Measurements from ENCODE around the gene FOXE1. TPM values are rescaled to one million over a fixed set of nuclear protein-coding genes. Genes with fewer than 3 reads are reported as not detected.

The FOXE1 gene
- total and polyA plus RNA-seq, 2 of the 13 experiments (the other 11 are each of a cell fraction or from before 2014, with no cell fraction given): not detected

DNA sequence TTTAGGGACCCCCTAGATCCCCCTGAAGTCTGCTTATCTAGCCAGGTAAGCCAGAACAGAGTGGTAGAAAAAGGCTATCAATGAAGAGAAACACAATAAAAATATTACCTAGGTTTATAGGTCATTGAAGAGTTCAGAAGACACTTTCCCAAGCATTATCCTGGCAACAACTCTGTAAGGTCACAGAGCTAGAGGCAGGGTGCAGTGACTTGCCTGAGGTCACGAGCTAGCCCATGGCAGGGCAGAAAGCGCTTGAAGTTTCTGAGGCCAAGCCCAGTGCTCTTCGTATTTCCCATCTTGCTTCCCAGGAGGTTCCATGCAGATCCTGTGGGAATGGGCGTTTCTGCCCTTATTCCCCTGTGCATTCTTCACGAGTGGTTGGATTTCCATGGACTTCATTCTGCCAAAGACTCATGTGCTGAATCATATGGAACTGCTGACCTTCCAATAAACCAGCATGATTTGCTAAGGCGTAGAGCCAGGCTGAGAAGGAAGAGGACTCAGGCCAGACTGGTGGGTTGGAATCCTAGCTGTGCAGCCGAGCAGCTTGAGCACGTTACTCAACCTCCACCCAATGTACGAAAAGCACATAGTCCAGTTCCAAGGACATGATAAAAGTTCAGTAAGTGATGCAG lies 47.2 kb downstream of the FOXE1 start:
- no peak for DNase-seq (ENCODE audit: low spot score)
- Histone ChIP-seq H3K36me3 (replicated peaks in 1 of 2; ENCODE audit: control insufficient read depth in 1 of 2, insufficient read depth in 2 of 2, low read length in 2 of 2) (peaks cover 6% of the 10 kb centered on the region in 2 experiments; a peak in 4 of 5 replicates), H3K4me2 (ENCODE audit: low read depth, low read length) (no peak overlapping the region), H3K9me3 (ENCODE audit: low read length) (no peaks in the 10 kb centered on the region), H3K4me3 (replicated peaks in 1 of 3; ENCODE audit: insufficient read depth in 1 of 3, low read depth in 2 of 3, low read length in 3 of 3) (no peak overlapping the region), H2AFZ (ENCODE audit: low read length) (no peak overlapping the region), H3K4me1 (ENCODE audit: insufficient read depth, low read length) (peaks cover 8% of the 10 kb centered on the region), H3K79me2 (ENCODE audit: insufficient read depth, low read length) (no peaks in the 10 kb centered on the region), H3K27me3 (ENCODE audit: control insufficient read depth in 1 of 2, insufficient read depth in 2 of 2, low read length in 2 of 2) (no peaks in the 10 kb centered on the region), H4K20me1 (ENCODE audit: insufficient read depth, low read length) (no peaks in the 10 kb centered on the region), H3K9ac (ENCODE audit: insufficient read depth, low read depth, low read length) (no peak overlapping the region), H3K27ac (ENCODE audit: extremely low read length, insufficient read depth, low read length) (peak overlapping the region; percentile 7)
- 88% methylated on average over 9 of the region's 9 CpGs for WGBS (ENCODE audit: low lambda C conversion rate)
- FAIRE-seq: no peak
- ChIA-PET POLR2A (interaction anchor here (1.4 kb wide), 1 partner anchor 22 kb away, joined by 5 read pairs; the partner anchor contains the start of gene TRMO), CTCF (ENCODE audit: low intra/inter-chr PET ratio, low total read pairs) (interaction anchor here (1.1 to 1.8 kb wide), 2 partner anchors 10 to 189 kb away, joined by 4 to 22 read pairs; no protein-coding TSS in a partner anchor)
- no peak for TF ChIP-seq RBM22 (optimal IDR thresholded peaks at IDR 0.05; ENCODE audit: low read length)
- no peak for TF ChIP-seq CBX2 (IDR thresholded peaks at IDR 0.05; ENCODE audit: low read depth, low read length)
- TF ChIP-seq CBX2 (CRISPR knock-in tag; IDR thresholded peaks at IDR 0.05; ENCODE audit: low read depth): no peak
- TF ChIP-seq, protein P1, sequence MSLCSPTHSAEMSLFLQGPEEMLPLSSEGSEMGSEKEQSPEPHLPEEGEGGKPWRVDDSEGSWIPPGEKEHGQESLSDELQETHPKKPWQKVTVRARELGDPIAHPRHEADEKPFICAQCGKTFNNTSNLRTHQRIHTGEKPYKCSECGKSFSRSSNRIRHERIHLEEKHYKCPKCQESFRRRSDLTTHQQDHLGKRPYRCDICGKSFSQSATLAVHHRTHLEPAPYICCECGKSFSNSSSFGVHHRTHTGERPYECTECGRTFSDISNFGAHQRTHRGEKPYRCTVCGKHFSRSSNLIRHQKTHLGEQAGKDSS (CRISPR knock-in tag; IDR thresholded peaks at IDR 0.05; ENCODE audit: borderline replicate concordance, low read depth): no peak
- TF ChIP-seq MZF1 (CRISPR knock-in tag; IDR thresholded peaks at IDR 0.05; ENCODE audit: borderline replicate concordance): no peak
- TF ChIP-seq, protein P2, sequence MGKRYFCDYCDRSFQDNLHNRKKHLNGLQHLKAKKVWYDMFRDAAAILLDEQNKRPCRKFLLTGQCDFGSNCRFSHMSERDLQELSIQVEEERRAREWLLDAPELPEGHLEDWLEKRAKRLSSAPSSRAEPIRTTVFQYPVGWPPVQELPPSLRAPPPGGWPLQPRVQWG (CRISPR knock-in tag; IDR thresholded peaks at IDR 0.05; ENCODE audit: borderline replicate concordance, low read depth): no peak
- TF ChIP-seq, protein P3, sequence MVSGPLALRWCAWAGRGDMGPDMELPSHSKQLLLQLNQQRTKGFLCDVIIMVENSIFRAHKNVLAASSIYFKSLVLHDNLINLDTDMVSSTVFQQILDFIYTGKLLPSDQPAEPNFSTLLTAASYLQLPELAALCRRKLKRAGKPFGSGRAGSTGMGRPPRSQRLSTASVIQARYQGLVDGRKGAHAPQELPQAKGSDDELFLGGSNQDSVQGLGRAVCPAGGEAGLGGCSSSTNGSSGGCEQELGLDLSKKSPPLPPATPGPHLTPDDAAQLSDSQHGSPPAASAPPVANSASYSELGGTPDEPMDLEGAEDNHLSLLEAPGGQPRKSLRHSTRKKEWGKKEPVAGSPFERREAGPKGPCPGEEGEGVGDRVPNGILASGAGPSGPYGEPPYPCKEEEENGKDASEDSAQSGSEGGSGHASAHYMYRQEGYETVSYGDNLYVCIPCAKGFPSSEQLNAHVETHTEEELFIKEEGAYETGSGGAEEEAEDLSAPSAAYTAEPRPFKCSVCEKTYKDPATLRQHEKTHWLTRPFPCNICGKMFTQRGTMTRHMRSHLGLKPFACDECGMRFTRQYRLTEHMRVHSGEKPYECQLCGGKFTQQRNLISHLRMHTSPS (CRISPR knock-in tag; IDR thresholded peaks at IDR 0.05; ENCODE audit: low read depth): no peak
- no peak for TF ChIP-seq ZFP36 (IDR thresholded peaks at IDR 0.05; ENCODE audit: borderline replicate concordance, low read depth, low read length, partially characterized antibody)
- TF ChIP-seq SRY (CRISPR knock-in tag; IDR thresholded peaks at IDR 0.05): no peak
- no peak for TF ChIP-seq ZNF790 (CRISPR knock-in tag; IDR thresholded peaks at IDR 0.05; ENCODE audit: borderline replicate concordance)
- TF ChIP-seq MIER3 (CRISPR knock-in tag; IDR thresholded peaks at IDR 0.05; ENCODE audit: borderline replicate concordance): no peak
- TF ChIP-seq, protein P4, sequence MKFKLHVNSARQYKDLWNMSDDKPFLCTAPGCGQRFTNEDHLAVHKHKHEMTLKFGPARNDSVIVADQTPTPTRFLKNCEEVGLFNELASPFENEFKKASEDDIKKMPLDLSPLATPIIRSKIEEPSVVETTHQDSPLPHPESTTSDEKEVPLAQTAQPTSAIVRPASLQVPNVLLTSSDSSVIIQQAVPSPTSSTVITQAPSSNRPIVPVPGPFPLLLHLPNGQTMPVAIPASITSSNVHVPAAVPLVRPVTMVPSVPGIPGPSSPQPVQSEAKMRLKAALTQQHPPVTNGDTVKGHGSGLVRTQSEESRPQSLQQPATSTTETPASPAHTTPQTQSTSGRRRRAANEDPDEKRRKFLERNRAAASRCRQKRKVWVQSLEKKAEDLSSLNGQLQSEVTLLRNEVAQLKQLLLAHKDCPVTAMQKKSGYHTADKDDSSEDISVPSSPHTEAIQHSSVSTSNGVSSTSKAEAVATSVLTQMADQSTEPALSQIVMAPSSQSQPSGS (CRISPR knock-in tag; IDR thresholded peaks at IDR 0.05): no peak
- TF ChIP-seq, protein P5, sequence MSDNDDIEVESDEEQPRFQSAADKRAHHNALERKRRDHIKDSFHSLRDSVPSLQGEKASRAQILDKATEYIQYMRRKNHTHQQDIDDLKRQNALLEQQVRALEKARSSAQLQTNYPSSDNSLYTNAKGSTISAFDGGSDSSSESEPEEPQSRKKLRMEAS (IDR thresholded peaks at IDR 0.05): no peak
- in situ Hi-C loops (cut with HindIII; ENCODE audit: extremely low pct_ligation_motif_present, low pct_unique_long_range_greater_than_20kb): no loop called here
- BruUV-seq (replicated peaks): no TSS peak
- intact Hi-C loops (cut with micrococcal nuclease; ENCODE audit: unreplicated experiment): no loop called here
- peak; percentile 67 for ATAC-seq
